ENCODE measurements around the gene OR52A1.
"Not testable (repeated sequence)": the region's sequence is repeated elsewhere in the genome, so short reads cannot be mapped to it uniquely, and the experiment has no call there.

Gene OR52A1

GRCh38 chr11:5165898-5166297 is 11.3 kb upstream of the OR52A1 start:
- not testable (repeated sequence) for H3K4ac ChIP-seq (ENCODE audit: low read depth, low read length); H3K18ac ChIP-seq (ENCODE audit: low read length); H4K8ac ChIP-seq (ENCODE audit: low read depth, low read length); H3K4me2 ChIP-seq (ENCODE audit: low read length); H2BK5ac ChIP-seq (ENCODE audit: low read depth, low read length, poor library complexity); H3K79me2 ChIP-seq (ENCODE audit: control insufficient read depth, insufficient read depth, low read length, poor library complexity); H3K27ac ChIP-seq (ENCODE audit: low read depth, low read length); H2BK120ac ChIP-seq (ENCODE audit: insufficient read depth, low read length, poor library complexity); H3K14ac ChIP-seq (ENCODE audit: low read length); H4K12ac ChIP-seq (ENCODE audit: low read depth, low read length); H3K4me1 ChIP-seq (ENCODE audit: control insufficient read depth in 1 of 2, insufficient read depth in 2 of 2, low read length in 2 of 2); H2AFZ ChIP-seq (ENCODE audit: insufficient read depth, low read length, poor library complexity); H3K9ac ChIP-seq (ENCODE audit: low read length); H3K79me1 ChIP-seq (ENCODE audit: low read length); DNase-seq; H3K9me3 ChIP-seq (ENCODE audit: insufficient read depth, low read depth, low read length); H2AK5ac ChIP-seq (ENCODE audit: low read length); H3K36me3 ChIP-seq (ENCODE audit: control insufficient read depth in 1 of 2, insufficient read depth in 2 of 2, low read length in 2 of 2); H2BK12ac ChIP-seq (ENCODE audit: low read length); H4K91ac ChIP-seq (ENCODE audit: low read depth, low read length); H3K23ac ChIP-seq (ENCODE audit: low read length); H3K27me3 ChIP-seq (ENCODE audit: insufficient read depth, low read length); H3K4me3 ChIP-seq (ENCODE audit: low read depth, low read length)

- H3K36me3 ChIP-seq (ENCODE audit: control insufficient read depth in 1 of 2, insufficient read depth in 2 of 2, low read length in 2 of 2); H2BK5ac ChIP-seq (ENCODE audit: low read depth, low read length, poor library complexity); H2AFZ ChIP-seq (ENCODE audit: insufficient read depth, low read length, poor library complexity); H3K4me2 ChIP-seq (ENCODE audit: low read length); H3K23ac ChIP-seq (ENCODE audit: low read length); H3K27ac ChIP-seq (ENCODE audit: low read depth, low read length); H3K14ac ChIP-seq (ENCODE audit: low read length); H3K27me3 ChIP-seq (ENCODE audit: insufficient read depth, low read length); H3K4ac ChIP-seq (ENCODE audit: low read depth, low read length); H3K9me3 ChIP-seq (ENCODE audit: insufficient read depth, low read depth, low read length); H3K18ac ChIP-seq (ENCODE audit: low read length); H3K4me3 ChIP-seq (ENCODE audit: low read depth, low read length); H3K4me1 ChIP-seq (ENCODE audit: control insufficient read depth in 1 of 2, insufficient read depth in 2 of 2, low read length in 2 of 2); H2BK12ac ChIP-seq (ENCODE audit: low read length); H4K8ac ChIP-seq (ENCODE audit: low read depth, low read length); H2BK120ac ChIP-seq (ENCODE audit: insufficient read depth, low read length, poor library complexity); H3K9ac ChIP-seq (ENCODE audit: low read length); H3K79me1 ChIP-seq (ENCODE audit: low read length); DNase-seq; H4K12ac ChIP-seq (ENCODE audit: low read depth, low read length); H4K91ac ChIP-seq (ENCODE audit: low read depth, low read length); H2AK5ac ChIP-seq (ENCODE audit: low read length); H3K79me2 ChIP-seq (ENCODE audit: control insufficient read depth, insufficient read depth, low read length, poor library complexity): not testable (repeated sequence)
- no CpG with 5 or more reads among the region's 6 CpGs for WGBS (ENCODE audit: extremely low coverage, insufficient coverage, insufficient read length)
Observed at GRCh38 chr11:5164807-5165206, 10.2 kb upstream of the OR52A1 start.

- H2BK5ac ChIP-seq (ENCODE audit: low read depth, low read length, poor library complexity); H3K14ac ChIP-seq (ENCODE audit: low read length); H2AFZ ChIP-seq (ENCODE audit: insufficient read depth, low read length, poor library complexity); H3K23ac ChIP-seq (ENCODE audit: low read length); H3K4ac ChIP-seq (ENCODE audit: low read depth, low read length); H3K18ac ChIP-seq (ENCODE audit: low read length); H3K27me3 ChIP-seq (ENCODE audit: insufficient read depth, low read length); H3K79me1 ChIP-seq (ENCODE audit: low read length); H4K8ac ChIP-seq (ENCODE audit: low read depth, low read length); H3K4me1 ChIP-seq (ENCODE audit: control insufficient read depth in 1 of 2, insufficient read depth in 2 of 2, low read length in 2 of 2); H3K36me3 ChIP-seq (ENCODE audit: control insufficient read depth in 1 of 2, insufficient read depth in 2 of 2, low read length in 2 of 2); H3K4me3 ChIP-seq (ENCODE audit: low read depth, low read length); H3K79me2 ChIP-seq (ENCODE audit: control insufficient read depth, insufficient read depth, low read length, poor library complexity); H3K4me2 ChIP-seq (ENCODE audit: low read length); H4K91ac ChIP-seq (ENCODE audit: low read depth, low read length); H2BK120ac ChIP-seq (ENCODE audit: insufficient read depth, low read length, poor library complexity); H2BK12ac ChIP-seq (ENCODE audit: low read length); DNase-seq; H3K9ac ChIP-seq (ENCODE audit: low read length); H4K12ac ChIP-seq (ENCODE audit: low read depth, low read length); H3K9me3 ChIP-seq (ENCODE audit: insufficient read depth, low read depth, low read length); H3K27ac ChIP-seq (ENCODE audit: low read depth, low read length); H2AK5ac ChIP-seq (ENCODE audit: low read length): not testable (repeated sequence)
- WGBS (ENCODE audit: extremely low coverage, insufficient coverage, insufficient read length) = no CpG with 5 or more reads among the region's 1 CpG
Observed at GRCh38 chr11:5161045-5161444, 6.5 kb upstream of the OR52A1 start.

GRCh38 chr11:5160217-5160616 is 5.7 kb upstream of the OR52A1 start:
- not testable (repeated sequence) for H3K9ac ChIP-seq (ENCODE audit: low read length); H2BK120ac ChIP-seq (ENCODE audit: insufficient read depth, low read length, poor library complexity); H3K27ac ChIP-seq (ENCODE audit: low read depth, low read length); H3K4ac ChIP-seq (ENCODE audit: low read depth, low read length); H2AFZ ChIP-seq (ENCODE audit: insufficient read depth, low read length, poor library complexity); H2BK5ac ChIP-seq (ENCODE audit: low read depth, low read length, poor library complexity); H3K4me1 ChIP-seq (ENCODE audit: control insufficient read depth in 1 of 2, insufficient read depth in 2 of 2, low read length in 2 of 2); H3K18ac ChIP-seq (ENCODE audit: low read length); H3K79me1 ChIP-seq (ENCODE audit: low read length); H3K27me3 ChIP-seq (ENCODE audit: insufficient read depth, low read length); H3K14ac ChIP-seq (ENCODE audit: low read length); H3K4me3 ChIP-seq (ENCODE audit: low read depth, low read length); H2AK5ac ChIP-seq (ENCODE audit: low read length); H4K12ac ChIP-seq (ENCODE audit: low read depth, low read length); DNase-seq; H3K23ac ChIP-seq (ENCODE audit: low read length); H3K4me2 ChIP-seq (ENCODE audit: low read length); H3K79me2 ChIP-seq (ENCODE audit: control insufficient read depth, insufficient read depth, low read length, poor library complexity); H3K9me3 ChIP-seq (ENCODE audit: insufficient read depth, low read depth, low read length); H2BK12ac ChIP-seq (ENCODE audit: low read length); H4K8ac ChIP-seq (ENCODE audit: low read depth, low read length); H4K91ac ChIP-seq (ENCODE audit: low read depth, low read length); H3K36me3 ChIP-seq (ENCODE audit: control insufficient read depth in 1 of 2, insufficient read depth in 2 of 2, low read length in 2 of 2)
- WGBS (ENCODE audit: extremely low coverage, insufficient coverage, insufficient read length) = no CpG with 5 or more reads among the region's 4 CpGs

- no peak overlapping the region for H4K12ac ChIP-seq (ENCODE audit: low read depth, low read length)
- H3K14ac ChIP-seq (ENCODE audit: low read length) = no peak overlapping the region
- H3K23ac ChIP-seq (ENCODE audit: low read length) = no peak overlapping the region
- H3K4me1 ChIP-seq (ENCODE audit: control insufficient read depth in 1 of 2, insufficient read depth in 2 of 2, low read length in 2 of 2) = no peaks in the 10 kb centered on the region
- no peak overlapping the region for H4K8ac ChIP-seq (ENCODE audit: low read depth, low read length)
- no peaks in the 10 kb centered on the region for H3K79me2 ChIP-seq (ENCODE audit: control insufficient read depth, insufficient read depth, low read length, poor library complexity)
- H2AK5ac ChIP-seq (ENCODE audit: low read length) = no peak overlapping the region
- no peak overlapping the region for H3K4ac ChIP-seq (ENCODE audit: low read depth, low read length)
- H3K79me1 ChIP-seq (ENCODE audit: low read length) = no peaks in the 10 kb centered on the region
- H2BK120ac ChIP-seq (ENCODE audit: insufficient read depth, low read length, poor library complexity) = no peak overlapping the region
- no peak overlapping the region for H3K4me3 ChIP-seq (ENCODE audit: low read depth, low read length)
- H3K9me3 ChIP-seq (ENCODE audit: insufficient read depth, low read depth, low read length) = no peaks in the 10 kb centered on the region
- H3K18ac ChIP-seq (ENCODE audit: low read length) = no peak overlapping the region
- no peaks in the 10 kb centered on the region for H3K36me3 ChIP-seq (ENCODE audit: control insufficient read depth in 1 of 2, insufficient read depth in 2 of 2, low read length in 2 of 2)
- no peak overlapping the region for H2AFZ ChIP-seq (ENCODE audit: insufficient read depth, low read length, poor library complexity)
- no peaks in the 10 kb centered on the region for H3K27me3 ChIP-seq (ENCODE audit: insufficient read depth, low read length)
- no peak overlapping the region for H2BK12ac ChIP-seq (ENCODE audit: low read length)
- H3K9ac ChIP-seq (ENCODE audit: low read length) = no peak overlapping the region
- DNase-seq = no peak
- H2BK5ac ChIP-seq (ENCODE audit: low read depth, low read length, poor library complexity) = no peak overlapping the region
- H3K4me2 ChIP-seq (ENCODE audit: low read length) = no peak overlapping the region
- no peak overlapping the region for H4K91ac ChIP-seq (ENCODE audit: low read depth, low read length)
- no peak overlapping the region for H3K27ac ChIP-seq (ENCODE audit: low read depth, low read length)
Observed at GRCh38 chr11:5159806-5160205, 5.2 kb upstream of the OR52A1 start.
